Endothelial cell of umbilical vein (primary cell): ENCODE results near the gene FGFR4. TPM values are rescaled to one million over a fixed set of nuclear protein-coding genes. Genes with fewer than 3 reads are reported as not detected.
A peak's percentile ranks its signal among the peaks of the same experiment; 100 is the strongest.

ENCODE experiments used
- BruUV-seq: library from RNA; stranded (reverse); fragments of 400-500 nt; replicated peaks from 2 replicates; lab custom pipeline; 2021; lab: Mats Ljungman, UMichigan
- CTCF ChIA-PET: fragments of 300-600, 350-600 bp; sonication (Branson Sonifier 250); formaldehyde crosslinking; loops from one replicate; lab custom pipeline; 2021; ENCODE audit warnings: antibody characterized with exemption, inconsistent platforms; lab: Charles Lee
- POLR2A ChIA-PET: fragments of 300-600, 350-600 bp; sonication (Branson Sonifier 250); formaldehyde crosslinking; loops from one replicate; lab custom pipeline; 2021; ENCODE audit warnings: antibody characterized with exemption, inconsistent platforms; lab: Charles Lee
- DNase-seq: peaks from one replicate; pipeline ENCODE4 v3.0.0-alpha.2; 2011; ENCODE audit warnings: low read depth, low spot score
- FAIRE-seq: peaks from 2 replicates; lab custom pipeline; 2011; peaks lifted over from hg19 to GRCh38; lab: Jason Lieb, UNC
- H2AFZ ChIP-seq: 2 replicates; pipeline ENCODE4 v1.6.0; 2012; ENCODE audit warnings: low read depth, low read length, control low read depth, inconsistent platforms
- H3K27ac ChIP-seq: 2 replicates; pipeline ENCODE4 v1.5.1; 2011; ENCODE audit warnings: low read depth, mild to moderate bottlenecking, control low read depth, low read length, moderate library complexity; ENCODE audit not compliant: insufficient read depth
- H3K27me3 ChIP-seq, 2 experiments: 2 replicates each; pipeline versions ENCODE4 v1.6.0 to v1.6.1; 2011; ENCODE audit warnings: low read length in 2 of 2, mixed read lengths in 1 of 2; ENCODE audit not compliant: control insufficient read depth in 2 of 2, insufficient read depth in 2 of 2
- H3K36me3 ChIP-seq, 2 experiments: 2 replicates in 1 of 2; 3 replicates in 1 of 2; pipeline ENCODE4 v1.5.1; 2011; ENCODE audit warnings: low read length in 2 of 2, mild to moderate bottlenecking in 1 of 2, moderate library complexity in 1 of 2; ENCODE audit not compliant: control insufficient read depth in 2 of 2, insufficient read depth in 2 of 2; ENCODE audit errors: extremely low read depth in 1 of 2
- H3K4me1 ChIP-seq: 3 replicates; pipeline ENCODE4 v1.5.1; 2011; ENCODE audit warnings: mild to moderate bottlenecking, low read length; ENCODE audit not compliant: control insufficient read depth, insufficient read depth; ENCODE audit errors: extremely low read depth
- H3K4me2 ChIP-seq: 2 replicates; pipeline ENCODE4 v1.6.1; 2011; ENCODE audit warnings: low read length, control low read depth, mixed read lengths; ENCODE audit not compliant: insufficient read depth
- H3K4me3 ChIP-seq, 3 experiments: fragments of 200-600 bp in 1 of 3; sonication (generic), shearing (Covaris generic) in 1 of 3; replicated peaks in 1 of 3; 2 replicates each; pipeline ENCODE4 v1.5.1; 2011 to 2016; ENCODE audit warnings: control low read depth in 3 of 3, low read length in 3 of 3, mild to moderate bottlenecking in 2 of 3, inconsistent platforms in 1 of 3, low read depth in 1 of 3, moderate library complexity in 1 of 3; ENCODE audit not compliant: insufficient read depth in 1 of 3
- H3K79me2 ChIP-seq: 2 replicates; pipeline ENCODE4 v1.6.0; 2012; ENCODE audit warnings: low read length, inconsistent platforms; ENCODE audit not compliant: control insufficient read depth, insufficient read depth
- H3K9ac ChIP-seq: replicated peaks from 2 replicates; pipeline ENCODE3; 2011; ENCODE audit warnings: low read length, control low read depth; ENCODE audit not compliant: insufficient read depth; ENCODE audit errors: extremely low read depth
- H3K9me1 ChIP-seq: replicated peaks from 3 replicates; pipeline ENCODE4 v1.6.0; 2011; ENCODE audit warnings: mild to moderate bottlenecking, low read length; ENCODE audit not compliant: control insufficient read depth, insufficient read depth; ENCODE audit errors: extremely low read depth
- H3K9me3 ChIP-seq: replicated peaks from 2 replicates; pipeline ENCODE4 v1.5.1; 2012; ENCODE audit warnings: low read length, inconsistent platforms; ENCODE audit not compliant: control insufficient read depth, insufficient read depth
- H4K20me1 ChIP-seq: replicated peaks from 2 replicates; pipeline ENCODE3; 2011; ENCODE audit warnings: mild to moderate bottlenecking, low read length; ENCODE audit not compliant: control insufficient read depth, insufficient read depth; ENCODE audit errors: extremely low read depth
- CTCF ChIP-seq, 2 donors: IDR thresholded peaks; 1 replicate in 1 of 2; 2 replicates in 1 of 2; pipeline ENCODE4 v1.5.1; 2011; ENCODE audit warnings: low read length in 2 of 2, mild to moderate bottlenecking in 2 of 2, moderate library complexity in 2 of 2, control low read depth in 1 of 2, inconsistent platforms in 1 of 2, low read depth in 1 of 2; ENCODE audit not compliant: insufficient read depth in 1 of 2; ENCODE audit errors: extremely low read depth in 1 of 2
- EZH2 ChIP-seq: IDR thresholded peaks from 2 replicates; pipeline ENCODE4 v1.6.1; 2012; ENCODE audit warnings: borderline replicate concordance, low read depth, mild to moderate bottlenecking, moderate library complexity, low read length, inconsistent platforms; ENCODE audit not compliant: severe bottlenecking
- FOS ChIP-seq: IDR thresholded peaks from 2 replicates; pipeline ENCODE4 v1.6.1; 2011; ENCODE audit warnings: mild to moderate bottlenecking, low read length, moderate library complexity, borderline replicate concordance; ENCODE audit not compliant: insufficient read depth
- GATA2 ChIP-seq: IDR thresholded peaks from 2 replicates; pipeline ENCODE4 v1.7.0; 2011; ENCODE audit warnings: low read depth, mild to moderate bottlenecking, moderate library complexity, mixed read lengths, low read length; ENCODE audit not compliant: insufficient read length, insufficient read depth
- JUN ChIP-seq: IDR thresholded peaks from 2 replicates; pipeline ENCODE4 v1.6.1; 2011; ENCODE audit warnings: borderline replicate concordance, low read depth; ENCODE audit not compliant: insufficient read length, insufficient read depth
- MAX ChIP-seq: IDR thresholded peaks from 2 replicates; pipeline ENCODE4 v1.6.1; 2011; ENCODE audit not compliant: insufficient read depth, insufficient read length
- MYC ChIP-seq: IDR thresholded peaks from one replicate; pipeline ENCODE4 v1.6.1; 2011; ENCODE audit warnings: mild to moderate bottlenecking, low read depth, low read length
- POLR2A ChIP-seq: IDR thresholded peaks from 2 replicates; pipeline ENCODE4 v1.6.1; 2012; ENCODE audit warnings: low read depth, mild to moderate bottlenecking, control low read depth, low read length
- POLR2AphosphoS5 ChIP-seq: IDR thresholded peaks from 2 replicates; pipeline ENCODE4 v1.6.1; 2012; ENCODE audit warnings: low read depth, mild to moderate bottlenecking, control low read depth, low read length, moderate library complexity; ENCODE audit not compliant: insufficient read depth
- dilution Hi-C: fragments of 300-500 bp; cut with MboI; formaldehyde crosslinking; loops from one replicate; pipeline ENCODE4 v1.15.0; 2019; ENCODE audit warnings: low sequenced_read_pairs; ENCODE audit not compliant: extremely low pct_ligation_motif_present
- intact Hi-C: fragments of 100-400 bp; cut with micrococcal nuclease; formaldehyde crosslinking; loops from one replicate; pipeline ENCODE4 v1.10.0; 2022
- polyA plus RNA-seq, 4 experiments: library from polyadenylated mRNA; depleted of rRNA in 3 of 4; stranded (reverse) in 3 of 4; unstranded in 1 of 4; fragments of >200 nt; gene quantifications; 2 replicates each; pipeline versions ENCODE4 v1.2.1 to v1.2.3, GENCODE V29; 2011 to 2012; ENCODE audit warnings: missing spikeins in 1 of 4
- total RNA-seq: library from RNA; stranded (reverse); gene quantifications from 2 replicates; pipeline ENCODE4 v1.2.3, GENCODE V29; 2021

The FGFR4 gene
- total and polyA plus RNA-seq, 2 donors (not counting 3 experiments of a cell fraction or from before 2014, with no cell fraction given), result 1.9 to 2.9 TPM

GRCh38 chr5:177087398-177088005, 787 bp downstream of the FGFR4 start:
- Histone ChIP-seq H3K9me1 (no peaks in the 10 kb centered on the region), H3K36me3 (no peaks in the 10 kb centered on the region), H3K79me2 (no peaks in the 10 kb centered on the region), H3K9ac (no peak overlapping the region), H3K27me3 (peaks cover 3 to 7% of the 10 kb centered on the region in 2 experiments), H3K27ac (no peak overlapping the region), H3K9me3 (no peaks in the 10 kb centered on the region), H3K4me2 (no peak overlapping the region), H2AFZ (peak overlapping the region; percentile 95), H4K20me1 (no peaks in the 10 kb centered on the region), H3K4me3 (peak overlapping the region in 1 of 3 experiments; percentile 19), H3K4me1 (peaks cover 15% of the 10 kb centered on the region)
- dilution Hi-C loops, result no loop called here
- TF ChIP-seq MYC, result no peak
- TF ChIP-seq MAX, result no peak
- no peak for TF ChIP-seq POLR2AphosphoS5
- no peak for TF ChIP-seq EZH2
- TF ChIP-seq FOS, result no peak
- TF ChIP-seq JUN, result no peak
- TF ChIP-seq CTCF (IDR thresholded peaks at IDR 0.05; ENCODE audit: extremely low read depth in 1 of 2, insufficient read depth in 1 of 2, low read depth in 1 of 2, low read length in 2 of 2), result no peak
- no peak for TF ChIP-seq GATA2
- TF ChIP-seq POLR2A, result no peak
- BruUV-seq, result no TSS peak
- intact Hi-C loops, result loop anchor here (1.0 kb wide), 1 partner anchor 24 kb away; no protein-coding TSS in a partner anchor
- CTCF ChIA-PET, result interaction anchor here (1.1 to 6.5 kb wide), 7 partner anchors 9 to 107 kb away, joined by 3 to 94 read pairs (median 4); no protein-coding TSS in a partner anchor
- POLR2A ChIA-PET, result interaction anchor here (0.7 to 1.1 kb wide), 2 partner anchors 92 to 358 kb away, joined by 4 to 5 read pairs; no protein-coding TSS in a partner anchor
- FAIRE-seq, result no peak
- DNase-seq, result no peak
